Measurements from ENCODE around the gene SLC24A4.
A peak's percentile ranks its signal among the peaks of the same experiment; 100 is the strongest.

The SLC24A4 gene

DNA sequence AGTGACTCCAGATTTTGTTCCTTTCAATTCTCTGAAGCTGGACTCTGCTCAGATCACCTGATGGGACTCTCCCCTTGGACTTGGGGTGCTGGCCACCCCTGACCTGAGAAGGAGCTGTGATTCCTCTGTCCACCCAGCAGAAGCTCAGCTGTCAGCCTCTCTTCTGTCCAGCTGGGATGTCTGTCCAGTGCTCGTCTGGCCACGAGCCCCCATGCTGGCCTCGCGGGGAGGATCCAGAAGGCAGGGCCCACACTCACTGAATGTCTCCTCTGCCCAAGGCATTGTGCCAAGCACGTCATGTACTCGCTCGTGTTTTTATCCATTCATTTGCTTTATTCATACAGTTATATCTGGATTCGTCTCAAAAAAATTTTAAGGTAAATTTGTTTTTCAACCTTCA, 14.2 kb upstream of the SLC24A4 start:
- Mint-ChIP-seq H3K4me3 (no peak overlapping the region), H3K27ac (no peak overlapping the region), H3K36me3 (ENCODE audit: low read depth) (no peaks in the 10 kb centered on the region), H3K27me3 (ENCODE audit: low read depth) (peaks cover 4% of the 10 kb centered on the region), H3K4me1 (ENCODE audit: low read depth) (no peaks in the 10 kb centered on the region), H3K9me3 (no peaks in the 10 kb centered on the region)

DNA sequence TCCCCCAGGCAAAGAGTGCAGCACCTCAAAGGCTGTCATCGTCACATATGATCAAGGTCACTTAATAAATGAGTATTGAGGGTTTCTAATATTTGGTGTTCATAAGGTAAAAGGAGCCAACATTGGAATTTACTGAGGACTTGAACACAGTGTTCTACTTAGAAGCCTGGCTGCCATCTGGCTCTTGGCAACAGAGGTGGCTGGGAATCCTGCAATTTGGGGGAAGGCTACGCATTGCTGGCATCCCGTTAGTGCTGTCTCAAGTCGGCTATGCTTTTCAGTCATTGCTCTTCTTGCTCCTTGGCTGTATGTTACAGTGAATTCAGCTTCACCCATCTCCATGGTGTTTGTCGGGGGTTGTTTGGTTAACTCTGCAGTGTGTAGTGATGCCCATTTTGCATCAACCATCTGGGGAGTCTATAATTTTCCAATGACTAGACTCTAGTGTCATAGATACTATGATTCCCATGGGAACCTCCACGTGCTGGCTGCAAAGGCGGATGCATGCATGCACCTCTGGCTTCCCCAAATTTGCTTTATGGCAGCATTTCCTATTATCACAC, 12.9 kb upstream of the SLC24A4 start:
- no peaks in the 10 kb centered on the region for H3K36me3 Mint-ChIP-seq (ENCODE audit: low read depth)
- no peaks in the 10 kb centered on the region for H3K4me1 Mint-ChIP-seq (ENCODE audit: low read depth)
- no peak overlapping the region for H3K27ac Mint-ChIP-seq
- H3K9me3 Mint-ChIP-seq = no peaks in the 10 kb centered on the region
- H3K27me3 Mint-ChIP-seq (ENCODE audit: low read depth) = peaks cover 4% of the 10 kb centered on the region
- H3K4me3 Mint-ChIP-seq = no peak overlapping the region

DNA sequence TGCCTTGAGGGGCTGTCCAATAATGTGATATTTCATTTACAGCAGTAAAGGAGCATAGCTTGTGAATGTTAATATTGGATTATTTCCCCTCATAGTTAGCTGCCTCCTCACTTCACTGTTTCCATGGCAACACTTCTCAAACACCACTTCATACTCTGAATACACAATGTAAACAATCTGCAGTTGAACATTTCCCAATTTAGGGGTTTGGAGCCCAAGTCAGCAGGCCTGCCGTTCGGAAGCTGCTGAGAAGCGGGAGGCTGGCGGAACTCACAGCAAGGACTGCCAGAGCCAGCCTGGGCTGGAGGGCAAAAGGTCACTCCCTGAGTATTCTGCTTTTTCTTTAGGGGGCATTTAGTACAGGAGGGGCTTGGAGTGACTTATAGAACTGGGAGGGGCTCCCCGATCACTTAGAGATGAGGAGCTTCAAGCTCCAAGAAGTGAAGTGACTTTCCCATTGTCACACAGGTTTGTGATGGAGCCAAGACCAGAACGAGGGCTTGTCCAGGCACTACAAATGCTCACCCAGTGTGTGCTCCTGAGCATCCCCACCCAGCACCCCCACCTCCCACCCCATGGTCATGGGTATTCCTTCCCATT, 12.1 kb upstream of the SLC24A4 start:
- Mint-ChIP-seq H3K9me3 (no peaks in the 10 kb centered on the region), H3K27me3 (ENCODE audit: low read depth) (peaks cover 4% of the 10 kb centered on the region), H3K27ac (no peak overlapping the region), H3K36me3 (ENCODE audit: low read depth) (no peaks in the 10 kb centered on the region), H3K4me3 (no peak overlapping the region), H3K4me1 (ENCODE audit: low read depth) (no peaks in the 10 kb centered on the region)

DNA sequence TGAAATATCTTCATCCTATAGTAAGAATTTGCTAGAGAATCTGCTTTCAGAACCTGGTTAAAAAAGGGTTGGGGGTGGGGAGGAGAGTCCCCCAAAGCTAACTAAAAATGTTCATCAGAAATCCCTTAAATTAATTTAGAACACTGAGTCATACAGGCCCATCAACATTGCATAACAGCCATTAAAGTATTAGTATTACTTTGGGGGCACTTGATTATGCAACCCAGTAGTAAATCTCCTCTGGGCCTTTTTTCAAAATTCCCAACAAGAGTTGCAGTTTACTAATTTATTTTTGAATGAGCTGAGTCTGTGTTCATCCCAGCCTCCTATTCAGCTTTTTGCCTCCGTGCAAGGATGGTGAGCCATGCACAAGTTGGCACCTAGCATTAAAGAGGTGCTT, 8.8 kb upstream of the SLC24A4 start:
- Mint-ChIP-seq H3K36me3 (ENCODE audit: low read depth) (no peaks in the 10 kb centered on the region), H3K4me3 (no peak overlapping the region), H3K27me3 (ENCODE audit: low read depth) (peaks cover 23% of the 10 kb centered on the region), H3K4me1 (ENCODE audit: low read depth) (peaks cover 5% of the 10 kb centered on the region), H3K27ac (no peak overlapping the region), H3K9me3 (peaks cover 7% of the 10 kb centered on the region)

DNA sequence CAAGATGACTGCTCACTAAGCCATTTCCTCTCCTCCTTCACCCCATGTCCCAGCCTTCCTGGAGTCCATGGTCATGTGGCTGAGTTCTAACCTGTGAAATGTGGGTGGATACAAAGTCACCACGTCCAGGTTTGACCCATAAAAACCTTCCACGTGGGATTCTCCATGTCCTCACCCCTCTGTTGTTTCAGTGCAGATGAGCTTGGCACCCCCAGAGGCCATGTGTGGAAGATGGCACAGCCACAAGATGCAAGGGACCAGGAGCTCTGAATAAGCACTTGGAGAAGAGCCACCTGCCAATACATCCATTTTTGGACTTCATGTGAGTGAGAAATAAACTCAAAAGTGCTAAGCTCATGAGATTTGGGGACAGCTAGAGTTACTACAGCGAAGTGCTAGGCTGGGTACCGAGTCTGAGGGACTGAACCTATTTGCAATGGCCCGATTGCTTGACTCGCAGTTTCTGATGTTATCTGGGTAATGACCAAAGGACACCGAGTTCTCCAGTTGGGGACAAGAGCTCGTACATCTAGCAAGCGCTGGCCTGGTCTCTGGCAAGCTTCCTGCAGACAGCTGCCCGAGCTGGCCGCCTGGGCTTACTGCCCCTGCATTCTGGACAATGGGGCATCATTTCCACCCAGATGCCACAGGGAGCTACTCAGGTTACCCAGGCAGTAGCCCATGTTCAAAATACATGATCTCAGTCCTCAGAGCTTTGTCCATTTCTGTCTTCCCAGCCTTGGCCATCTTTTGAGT, 7.7 kb upstream of the SLC24A4 start:
- Mint-ChIP-seq H3K27ac (no peak overlapping the region), H3K4me1 (ENCODE audit: low read depth) (peaks cover 5% of the 10 kb centered on the region), H3K9me3 (peaks cover 7% of the 10 kb centered on the region), H3K36me3 (ENCODE audit: low read depth) (no peaks in the 10 kb centered on the region), H3K4me3 (no peak overlapping the region), H3K27me3 (ENCODE audit: low read depth) (peaks cover 32% of the 10 kb centered on the region)

DNA sequence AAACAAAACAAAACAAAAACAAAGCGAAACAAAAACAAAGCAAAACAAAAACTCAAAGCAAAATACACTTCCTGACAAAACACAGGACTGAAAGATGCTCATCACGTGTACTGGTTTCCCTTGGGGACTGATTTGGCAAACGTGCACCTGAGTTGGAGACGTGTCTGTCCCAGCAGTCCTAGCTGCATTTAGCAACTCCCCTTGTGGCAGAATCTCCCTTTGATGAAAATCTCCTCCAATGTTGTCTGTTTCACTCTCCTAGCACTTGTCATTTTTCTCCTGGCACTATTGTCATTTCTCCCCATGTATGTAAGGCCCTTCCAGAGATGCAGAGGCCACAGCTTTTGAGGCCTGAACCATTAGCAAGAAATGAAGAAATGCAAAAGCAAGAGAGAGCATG, 6.8 kb upstream of the SLC24A4 start:
- Mint-ChIP-seq H3K4me1 (ENCODE audit: low read depth) (peaks cover 5% of the 10 kb centered on the region), H3K27me3 (ENCODE audit: low read depth) (peaks cover 35% of the 10 kb centered on the region), H3K27ac (no peak overlapping the region), H3K36me3 (ENCODE audit: low read depth) (no peaks in the 10 kb centered on the region), H3K9me3 (peaks cover 7% of the 10 kb centered on the region), H3K4me3 (no peak overlapping the region)

GRCh38 chr14:92316937-92317336, 6.0 kb upstream of the SLC24A4 start:
- Mint-ChIP-seq H3K27ac (no peak overlapping the region), H3K27me3 (ENCODE audit: low read depth) (peaks cover 43% of the 10 kb centered on the region), H3K4me3 (no peak overlapping the region), H3K4me1 (ENCODE audit: low read depth) (peaks cover 5% of the 10 kb centered on the region), H3K9me3 (peaks cover 7% of the 10 kb centered on the region), H3K36me3 (ENCODE audit: low read depth) (no peaks in the 10 kb centered on the region)

- H3K9me3 Mint-ChIP-seq = peaks cover 7% of the 10 kb centered on the region
- peak overlapping the region; percentile 24 for H3K27ac Mint-ChIP-seq
- H3K36me3 Mint-ChIP-seq (ENCODE audit: low read depth) = no peaks in the 10 kb centered on the region
- H3K27me3 Mint-ChIP-seq (ENCODE audit: low read depth) = peaks cover 49% of the 10 kb centered on the region
- peaks cover 5% of the 10 kb centered on the region for H3K4me1 Mint-ChIP-seq (ENCODE audit: low read depth)
- H3K4me3 Mint-ChIP-seq = no peak overlapping the region
These were observed 5.5 kb upstream of the SLC24A4 start for GRCh38 chr14:92317511-92317910.

- H3K4me1 Mint-ChIP-seq (ENCODE audit: low read depth) = peaks cover 5% of the 10 kb centered on the region
- H3K9me3 Mint-ChIP-seq = peaks cover 7% of the 10 kb centered on the region
- H3K27ac Mint-ChIP-seq = no peak overlapping the region
- no peak overlapping the region for H3K4me3 Mint-ChIP-seq
- H3K36me3 Mint-ChIP-seq (ENCODE audit: low read depth) = no peaks in the 10 kb centered on the region
- H3K27me3 Mint-ChIP-seq (ENCODE audit: low read depth) = peaks cover 80% of the 10 kb centered on the region
These were observed 1.3 kb upstream of the SLC24A4 start for GRCh38 chr14:92321701-92322100.

DNA sequence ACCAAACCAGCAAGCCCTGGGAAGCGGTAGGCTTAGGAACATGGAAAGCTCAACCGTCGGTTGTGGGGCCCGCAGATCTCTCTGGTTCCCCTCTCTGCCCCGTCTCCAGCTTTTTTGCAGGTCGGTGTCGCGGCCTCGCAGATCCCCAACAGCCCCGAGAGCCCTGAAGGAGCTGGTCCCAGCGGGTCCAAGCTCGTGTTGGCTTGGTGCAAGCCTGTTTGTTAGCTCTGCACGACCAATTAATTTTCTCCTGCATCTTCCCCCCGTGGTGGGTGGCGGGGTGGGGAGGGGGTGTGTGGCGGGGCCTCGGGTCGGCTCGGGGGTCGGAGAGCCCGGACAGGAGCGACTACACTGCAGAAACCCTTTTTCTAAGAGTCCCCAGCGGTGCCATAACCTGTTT, 449 bp upstream of the SLC24A4 start:
- Mint-ChIP-seq H3K4me1 (ENCODE audit: low read depth) (no peaks in the 10 kb centered on the region), H3K27me3 (ENCODE audit: low read depth) (peaks cover 76% of the 10 kb centered on the region), H3K36me3 (ENCODE audit: low read depth) (no peaks in the 10 kb centered on the region), H3K27ac (no peak overlapping the region), H3K4me3 (no peak overlapping the region), H3K9me3 (peaks cover under 1% of the 10 kb centered on the region)

GRCh38 chr14:92323916-92324818, 1.2 kb downstream of the SLC24A4 start:
- H3K27ac Mint-ChIP-seq = no peak overlapping the region
- H3K36me3 Mint-ChIP-seq (ENCODE audit: low read depth) = no peaks in the 10 kb centered on the region
- H3K27me3 Mint-ChIP-seq (ENCODE audit: low read depth) = peaks cover 65% of the 10 kb centered on the region
- no peaks in the 10 kb centered on the region for H3K9me3 Mint-ChIP-seq
- no peaks in the 10 kb centered on the region for H3K4me1 Mint-ChIP-seq (ENCODE audit: low read depth)
- no peak overlapping the region for H3K4me3 Mint-ChIP-seq

DNA sequence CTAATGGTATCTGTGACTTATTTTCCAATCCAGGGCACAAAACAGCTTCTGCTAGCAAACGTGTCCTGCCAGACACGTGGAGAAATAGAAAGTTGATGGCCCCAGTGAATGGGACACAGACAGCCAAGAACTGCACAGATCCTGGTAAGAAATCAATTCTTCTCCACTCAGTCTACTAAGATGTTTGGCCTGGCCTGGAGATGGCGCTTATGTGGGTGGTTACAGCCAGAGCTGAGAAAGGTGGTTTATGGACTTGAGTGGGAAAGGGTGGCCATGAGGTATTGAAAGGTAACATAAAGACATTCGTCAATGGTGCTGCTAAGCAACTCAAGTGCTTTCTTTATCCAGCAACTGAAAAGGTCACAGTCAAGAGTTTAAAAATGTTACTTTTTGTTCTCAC, 2.9 kb downstream of the SLC24A4 start:
- Mint-ChIP-seq H3K27me3 (ENCODE audit: low read depth) (peaks cover 58% of the 10 kb centered on the region), H3K4me1 (ENCODE audit: low read depth) (no peaks in the 10 kb centered on the region), H3K27ac (no peak overlapping the region), H3K36me3 (ENCODE audit: low read depth) (no peaks in the 10 kb centered on the region), H3K4me3 (no peak overlapping the region), H3K9me3 (no peaks in the 10 kb centered on the region)

- Mint-ChIP-seq H3K27ac (no peak overlapping the region), H3K36me3 (ENCODE audit: low read depth) (no peaks in the 10 kb centered on the region), H3K4me3 (no peak overlapping the region), H3K4me1 (ENCODE audit: low read depth) (no peaks in the 10 kb centered on the region), H3K27me3 (ENCODE audit: low read depth) (peaks cover 44% of the 10 kb centered on the region), H3K9me3 (no peaks in the 10 kb centered on the region)
These were observed 5.8 kb downstream of the SLC24A4 start for GRCh38 chr14:92328664-92329255.

GRCh38 chr14:92334050-92334449, 11.1 kb downstream of the SLC24A4 start:
- H3K27me3 Mint-ChIP-seq (ENCODE audit: low read depth) = peaks cover 20% of the 10 kb centered on the region
- no peak overlapping the region for H3K4me3 Mint-ChIP-seq
- H3K27ac Mint-ChIP-seq = no peak overlapping the region
- no peaks in the 10 kb centered on the region for H3K4me1 Mint-ChIP-seq (ENCODE audit: low read depth)
- H3K36me3 Mint-ChIP-seq (ENCODE audit: low read depth) = no peaks in the 10 kb centered on the region
- H3K9me3 Mint-ChIP-seq = no peaks in the 10 kb centered on the region

Measured in T-helper 1 cell treated with Interleukin-12 subunit alpha and Interleukin-12 subunit beta and Interleukin-4 antibody, amounts not matched to agents 30 μg/mL and 1 μg/mL, for 36 hours (primary cell).